ENCODE data around the gene OTOP3. TPM values are rescaled to one million over a fixed set of nuclear protein-coding genes. Genes with fewer than 3 reads are reported as not detected.
A peak's percentile ranks its signal among the peaks of the same experiment; 100 is the strongest.

OTOP3 gene, protein sequence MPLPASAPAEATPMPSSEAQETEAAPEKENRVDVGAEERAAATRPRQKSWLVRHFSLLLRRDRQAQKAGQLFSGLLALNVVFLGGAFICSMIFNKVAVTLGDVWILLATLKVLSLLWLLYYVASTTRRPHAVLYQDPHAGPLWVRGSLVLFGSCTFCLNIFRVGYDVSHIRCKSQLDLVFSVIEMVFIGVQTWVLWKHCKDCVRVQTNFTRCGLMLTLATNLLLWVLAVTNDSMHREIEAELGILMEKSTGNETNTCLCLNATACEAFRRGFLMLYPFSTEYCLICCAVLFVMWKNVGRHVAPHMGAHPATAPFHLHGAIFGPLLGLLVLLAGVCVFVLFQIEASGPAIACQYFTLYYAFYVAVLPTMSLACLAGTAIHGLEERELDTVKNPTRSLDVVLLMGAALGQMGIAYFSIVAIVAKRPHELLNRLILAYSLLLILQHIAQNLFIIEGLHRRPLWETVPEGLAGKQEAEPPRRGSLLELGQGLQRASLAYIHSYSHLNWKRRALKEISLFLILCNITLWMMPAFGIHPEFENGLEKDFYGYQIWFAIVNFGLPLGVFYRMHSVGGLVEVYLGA
- not detected for total RNA-seq

DNA sequence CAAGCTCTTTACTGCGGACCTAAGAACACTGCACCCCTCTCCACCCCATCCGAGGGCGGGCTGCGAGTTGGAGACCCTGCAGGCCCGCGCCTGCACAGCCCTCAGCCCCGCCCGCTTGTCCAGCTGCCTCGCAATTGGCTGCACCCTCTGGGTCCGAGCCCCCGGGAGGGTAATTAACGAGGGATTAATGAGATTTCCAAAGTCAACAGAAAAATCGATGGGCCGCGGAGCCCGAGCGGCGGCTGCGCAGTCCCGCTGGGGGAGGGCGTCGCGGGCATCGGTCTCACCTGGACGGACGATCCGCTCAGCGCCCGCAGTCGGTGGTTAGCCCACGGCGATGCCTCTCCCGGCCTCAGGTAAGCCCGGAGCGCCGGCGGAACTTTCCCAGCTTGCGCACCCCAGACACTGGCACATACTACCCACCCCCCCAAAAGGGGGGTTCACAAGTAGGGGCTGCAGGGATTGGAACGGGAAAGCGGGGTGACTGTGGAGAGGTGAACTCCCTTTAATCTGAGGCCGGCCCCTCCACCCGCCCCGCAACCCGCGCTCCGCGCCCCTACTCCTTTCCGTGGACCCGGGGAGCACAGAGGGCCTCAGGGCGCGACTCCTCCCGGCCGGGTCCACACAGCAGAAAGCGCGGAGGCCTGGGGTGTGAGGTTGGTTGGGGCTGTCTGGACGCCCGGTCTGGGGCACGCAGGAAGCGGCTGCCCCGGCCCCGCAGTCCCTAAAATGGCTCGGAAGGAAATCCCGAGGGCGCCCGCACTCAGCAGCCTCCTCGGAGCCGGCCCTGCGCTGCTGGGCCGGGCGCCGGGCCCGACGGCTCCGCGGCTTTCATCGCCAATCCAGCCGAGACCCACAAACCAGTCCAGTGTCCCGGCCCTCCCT, at the start of gene OTOP3:
TSS of gene OTOP3 (plus strand) at position 314 of the 885 bp plus-strand sequence. CDS start at position 338, 24 bp downstream.
- Mint-ChIP-seq H3K36me3 (no peaks in the 10 kb centered on the region), H3K4me3 (no peak within 1 kb of the TSS), H3K4me1 (ENCODE audit: low read depth in 2 of 2) (peaks cover 0 to 4% of the 10 kb centered on the region in 2 donors), H3K27ac (no peak within 1 kb of the TSS), H3K9me3 (no peaks in the 10 kb centered on the region), H3K27me3 (peaks cover 43 to 50% of the 10 kb centered on the region in 2 donors)
- DNase-seq (ENCODE audit: low spot score) (no peak), ATAC-seq (no peak)

DNA sequence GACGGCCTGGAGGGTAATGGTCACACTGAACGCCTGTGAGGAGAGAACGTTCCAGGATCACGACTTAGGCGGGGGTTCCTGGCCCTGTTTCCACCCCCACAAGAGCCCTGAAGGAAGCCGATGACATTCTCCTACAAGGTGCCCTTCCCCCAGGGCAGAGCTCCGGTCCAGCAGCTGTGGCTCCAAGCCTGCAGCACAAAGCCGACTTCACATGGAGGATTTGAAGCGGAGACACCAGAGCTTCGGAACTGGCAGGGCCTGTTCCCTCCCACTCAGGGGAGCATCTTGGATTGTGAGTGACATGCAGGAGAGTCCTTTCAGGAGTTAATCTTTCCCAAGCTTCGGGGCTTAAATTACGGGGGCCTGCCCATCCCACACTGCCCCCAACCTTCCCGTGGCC, 47.2 kb upstream of the OTOP3 start:
- Mint-ChIP-seq H3K27me3 (peaks cover 12 to 24% of the 10 kb centered on the region in 2 donors), H3K36me3 (no peaks in the 10 kb centered on the region)
- ATAC-seq = no peak

DNA sequence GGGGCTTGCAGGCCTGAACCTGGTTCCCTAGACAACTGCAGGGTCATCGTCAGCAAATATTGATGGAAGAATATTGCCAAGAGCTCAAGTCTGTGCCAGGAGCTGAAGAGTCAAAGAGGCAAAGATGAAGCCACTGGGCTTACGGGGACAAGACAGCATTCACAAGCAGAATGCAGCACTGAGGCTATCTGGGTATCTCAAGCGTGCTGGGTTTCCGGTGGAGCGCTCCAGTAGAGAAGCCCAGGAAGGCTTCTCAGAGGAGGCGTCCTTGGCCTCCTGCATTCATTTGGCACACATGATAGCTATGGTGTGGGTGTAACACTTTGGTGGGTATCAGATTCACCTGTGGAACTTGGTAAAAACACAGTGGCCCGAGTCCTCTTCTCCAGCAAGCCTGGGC, 45.1 kb upstream of the OTOP3 start:
- ATAC-seq (no peak), DNase-seq (ENCODE audit: low spot score) (no peak)
- peaks cover 0 to 3% of the 10 kb centered on the region in 2 donors for H3K4me1 Mint-ChIP-seq (ENCODE audit: low read depth in 2 of 2)
- no peak overlapping the region for H3K4me3 Mint-ChIP-seq
- no peaks in the 10 kb centered on the region for H3K36me3 Mint-ChIP-seq
- H3K9me3 Mint-ChIP-seq = no peaks in the 10 kb centered on the region
- H3K27ac Mint-ChIP-seq = no peak overlapping the region
- peaks cover 17 to 26% of the 10 kb centered on the region in 2 donors for H3K27me3 Mint-ChIP-seq

More for the DNA sequence above, 47.2 kb upstream of the OTOP3 start:
- Mint-ChIP-seq H3K4me3 (no peak overlapping the region), H3K27ac (no peak overlapping the region), H3K4me1 (ENCODE audit: low read depth in 2 of 2) (no peaks in the 10 kb centered on the region), H3K9me3 (no peaks in the 10 kb centered on the region)
- DNase-seq (ENCODE audit: low spot score) = no peak

DNA sequence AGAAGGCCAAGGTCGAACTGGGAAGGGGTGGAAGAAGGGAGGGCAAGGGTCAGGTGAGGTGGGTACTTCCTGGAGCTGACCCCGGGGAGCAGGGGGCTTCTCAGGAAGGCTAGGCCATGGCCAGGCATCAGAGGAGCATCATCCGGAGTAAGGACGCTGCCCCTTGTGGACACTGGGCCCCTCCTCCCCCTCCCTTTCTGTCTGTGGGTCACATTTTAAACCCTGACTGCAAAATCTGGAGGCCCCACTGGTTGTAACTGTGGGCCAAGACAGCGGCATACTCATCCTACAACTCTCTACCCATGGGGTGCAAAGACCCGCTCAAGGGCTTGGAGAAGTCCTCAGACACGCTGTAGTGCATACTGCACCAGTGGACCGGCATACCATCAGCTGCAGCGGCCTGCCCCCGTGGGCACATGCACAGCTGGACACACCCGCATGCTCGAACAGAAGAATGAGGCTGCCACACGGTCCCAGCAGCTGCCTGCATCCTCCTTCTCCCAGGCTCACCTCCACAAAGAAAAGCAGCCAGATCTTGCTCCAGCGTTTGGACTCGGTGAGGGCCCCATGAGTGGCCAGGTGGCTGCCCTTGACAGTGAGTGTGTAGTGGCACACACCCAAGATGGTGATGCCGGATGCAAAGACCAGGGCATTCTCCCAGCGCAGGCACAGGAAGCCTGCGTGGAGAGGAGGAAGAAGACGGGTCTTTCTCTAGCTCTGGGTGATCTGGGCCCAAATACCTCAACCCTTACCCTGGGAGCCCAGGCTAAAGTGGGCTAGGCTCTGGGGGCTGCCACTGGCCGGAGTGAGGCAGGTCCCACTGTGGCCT, 43.5 kb upstream of the OTOP3 start:
- peaks cover 0 to 3% of the 10 kb centered on the region in 2 donors for H3K4me1 Mint-ChIP-seq (ENCODE audit: low read depth in 2 of 2)
- no peaks in the 10 kb centered on the region for H3K36me3 Mint-ChIP-seq
- no peak for DNase-seq (ENCODE audit: low spot score)
- no peak overlapping the region for H3K4me3 Mint-ChIP-seq
- H3K27ac Mint-ChIP-seq = no peak overlapping the region
- no peaks in the 10 kb centered on the region for H3K9me3 Mint-ChIP-seq
- peak in 1 of 2 donors; percentile 37 for ATAC-seq
- peaks cover 22 to 24% of the 10 kb centered on the region in 2 donors for H3K27me3 Mint-ChIP-seq

DNA sequence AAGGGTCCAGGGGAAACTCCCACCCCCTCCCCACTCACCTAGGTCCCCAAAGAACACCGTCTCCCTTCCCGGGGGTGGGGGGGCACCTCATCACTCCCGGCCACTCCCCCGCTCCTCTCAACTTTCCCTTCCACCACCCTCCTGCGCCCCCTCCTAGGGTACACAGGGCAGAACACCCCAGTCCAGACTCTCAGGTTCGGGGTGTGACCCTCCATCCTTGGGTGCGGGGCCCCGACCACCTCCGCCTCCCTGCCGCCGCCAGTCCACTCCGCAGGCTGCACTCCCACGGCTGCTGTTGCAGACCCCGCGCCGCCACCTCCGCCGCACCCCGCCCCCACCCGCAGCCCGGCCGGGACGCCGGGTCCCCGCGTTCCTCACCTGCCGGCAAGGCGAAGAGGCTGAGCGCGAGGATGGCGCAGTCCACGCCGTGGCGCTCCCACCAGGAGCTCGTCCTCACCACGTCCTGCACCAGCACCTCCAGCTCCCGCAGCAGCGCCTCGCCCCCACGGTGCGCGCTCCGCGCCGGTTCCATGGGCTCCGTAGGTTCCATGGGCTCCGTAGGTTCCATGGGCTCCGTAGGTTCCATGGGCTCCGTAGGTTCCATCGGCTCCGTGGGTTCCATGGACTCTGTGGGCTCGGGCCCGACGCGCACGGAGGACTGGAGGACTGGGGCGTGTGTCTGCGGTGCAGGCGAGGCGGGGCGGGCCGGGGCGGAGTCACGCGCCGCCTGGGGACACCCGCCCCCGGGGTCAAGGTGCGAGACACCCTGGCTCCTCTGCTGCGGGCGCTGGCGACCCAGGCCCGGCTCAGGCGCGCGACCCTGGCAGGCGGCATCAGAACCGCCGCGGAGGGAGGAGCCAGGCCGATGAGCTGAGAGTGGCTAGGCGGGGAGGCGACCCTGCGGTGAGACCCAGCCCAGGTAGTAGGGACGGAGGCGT, 42.5 kb upstream of the OTOP3 start, which contains the start of gene FADS6:
TSS of gene FADS6 (minus strand) at position 660 of the 938 bp plus-strand sequence. CDS start at position 622, 38 bp downstream.
- no peaks in the 10 kb centered on the region for H3K9me3 Mint-ChIP-seq
- H3K27ac Mint-ChIP-seq = no peak within 1 kb of the TSS
- peaks cover 0 to 3% of the 10 kb centered on the region in 2 donors for H3K4me1 Mint-ChIP-seq (ENCODE audit: low read depth in 2 of 2)
- H3K4me3 Mint-ChIP-seq = no peak within 1 kb of the TSS
- DNase-seq (ENCODE audit: low spot score) = no peak
- H3K36me3 Mint-ChIP-seq = no peaks in the 10 kb centered on the region
- H3K27me3 Mint-ChIP-seq = peaks cover 22 to 24% of the 10 kb centered on the region in 2 donors
- ATAC-seq = no peak

DNA sequence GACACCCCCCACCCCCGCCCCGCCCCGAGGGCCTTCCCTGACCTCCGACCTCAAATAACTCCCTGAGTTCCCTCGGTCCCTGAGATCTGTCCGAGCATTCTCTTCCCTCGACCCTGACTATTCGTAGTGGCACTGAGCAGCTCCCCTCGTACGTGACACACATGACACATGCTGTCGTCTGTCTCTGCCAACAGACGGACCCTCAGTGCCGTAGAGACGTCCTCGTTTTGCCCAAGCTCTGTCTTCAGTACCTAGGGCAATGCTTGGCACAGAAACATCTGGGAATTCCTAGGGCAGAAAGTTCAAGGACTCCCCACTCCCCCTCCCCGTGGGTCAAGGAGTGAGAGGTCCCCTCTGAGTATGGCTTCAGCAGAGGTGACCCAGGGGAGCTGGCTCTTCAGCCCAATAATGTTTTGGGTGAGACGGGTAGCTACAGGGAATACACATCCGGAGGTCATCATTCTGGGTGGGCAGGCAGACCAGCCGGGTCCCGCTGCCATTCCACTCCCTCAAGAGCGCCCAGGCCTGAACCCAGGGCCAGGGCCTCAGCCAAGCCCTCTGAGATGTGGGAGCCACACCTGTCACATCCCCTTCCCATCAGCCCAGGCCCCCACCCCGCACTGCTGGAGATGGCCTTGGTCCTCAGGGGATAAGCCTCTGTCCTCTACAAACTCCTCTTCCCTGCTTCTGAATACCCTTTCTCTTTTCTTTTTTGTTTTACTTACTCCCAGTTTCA, 41.6 kb upstream of the OTOP3 start:
- DNase-seq (ENCODE audit: low spot score) (no peak), ATAC-seq (no peak)
- peaks cover 22 to 24% of the 10 kb centered on the region in 2 donors for H3K27me3 Mint-ChIP-seq
- no peaks in the 10 kb centered on the region for H3K9me3 Mint-ChIP-seq
- no peak overlapping the region for H3K4me3 Mint-ChIP-seq
- peaks cover 0 to 3% of the 10 kb centered on the region in 2 donors for H3K4me1 Mint-ChIP-seq (ENCODE audit: low read depth in 2 of 2)
- no peaks in the 10 kb centered on the region for H3K36me3 Mint-ChIP-seq
- H3K27ac Mint-ChIP-seq = no peak overlapping the region

DNA sequence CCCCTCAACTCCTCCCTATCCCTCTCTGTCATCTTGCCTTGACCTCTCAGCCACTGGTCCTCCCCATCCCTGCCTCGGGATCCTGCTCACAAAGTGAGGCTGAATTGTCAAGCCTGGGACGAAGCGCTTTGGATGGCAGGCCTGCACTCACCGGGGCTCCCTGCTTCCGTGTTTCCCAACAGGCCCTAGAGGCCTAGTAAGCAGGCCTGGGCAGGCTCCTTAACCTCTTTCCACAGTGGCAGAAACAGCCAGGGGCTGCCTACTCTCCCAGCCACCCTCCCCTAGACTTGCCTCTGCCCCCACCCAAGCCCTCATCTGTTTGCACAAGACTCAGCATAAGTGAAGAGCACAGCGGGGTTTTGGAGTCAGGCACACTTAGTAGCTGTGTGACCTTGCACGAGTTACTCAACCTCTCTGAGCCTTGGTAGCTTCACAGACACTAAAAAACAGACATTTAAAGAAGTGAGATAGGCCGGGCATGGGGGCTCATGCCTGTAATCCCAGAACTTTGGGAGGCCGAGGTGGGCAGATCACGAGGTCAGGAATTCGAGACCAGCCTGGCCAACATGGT, 37.2 kb upstream of the OTOP3 start:
- H3K27ac Mint-ChIP-seq = no peak overlapping the region
- no peaks in the 10 kb centered on the region for H3K36me3 Mint-ChIP-seq
- H3K27me3 Mint-ChIP-seq = peaks cover 19 to 24% of the 10 kb centered on the region in 2 donors
- peaks cover 0 to 3% of the 10 kb centered on the region in 2 donors for H3K4me1 Mint-ChIP-seq (ENCODE audit: low read depth in 2 of 2)
- no peak overlapping the region for H3K4me3 Mint-ChIP-seq
- peak in 1 of 2 donors; percentile 8 for ATAC-seq
- no peaks in the 10 kb centered on the region for H3K9me3 Mint-ChIP-seq
- no peak for DNase-seq (ENCODE audit: low spot score)

DNA sequence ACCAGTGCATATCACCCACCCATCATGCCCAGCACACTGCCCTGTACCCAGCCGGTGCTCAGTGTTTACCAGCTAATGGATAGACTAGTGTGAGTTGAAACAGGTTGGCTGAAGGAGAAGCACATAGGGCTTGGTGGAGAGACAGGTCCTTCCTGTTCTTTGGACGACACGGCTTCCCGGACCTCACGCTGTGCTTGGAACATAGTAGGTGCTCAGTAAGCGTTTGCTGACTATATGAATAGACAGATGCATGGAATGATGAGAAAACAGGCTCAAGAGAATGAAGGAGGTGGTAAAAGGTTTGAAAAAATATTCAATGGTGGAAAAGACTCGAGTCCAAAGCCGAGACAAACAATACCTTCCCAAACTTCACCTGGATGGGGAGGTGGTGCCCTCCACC, 35.5 kb upstream of the OTOP3 start:
- ATAC-seq (no peak), DNase-seq (ENCODE audit: low spot score) (no peak)
- Mint-ChIP-seq H3K9me3 (no peaks in the 10 kb centered on the region), H3K4me3 (no peak overlapping the region), H3K36me3 (no peaks in the 10 kb centered on the region), H3K4me1 (ENCODE audit: low read depth in 2 of 2) (no peaks in the 10 kb centered on the region), H3K27ac (no peak overlapping the region), H3K27me3 (peaks cover 9 to 13% of the 10 kb centered on the region in 2 donors)

DNA sequence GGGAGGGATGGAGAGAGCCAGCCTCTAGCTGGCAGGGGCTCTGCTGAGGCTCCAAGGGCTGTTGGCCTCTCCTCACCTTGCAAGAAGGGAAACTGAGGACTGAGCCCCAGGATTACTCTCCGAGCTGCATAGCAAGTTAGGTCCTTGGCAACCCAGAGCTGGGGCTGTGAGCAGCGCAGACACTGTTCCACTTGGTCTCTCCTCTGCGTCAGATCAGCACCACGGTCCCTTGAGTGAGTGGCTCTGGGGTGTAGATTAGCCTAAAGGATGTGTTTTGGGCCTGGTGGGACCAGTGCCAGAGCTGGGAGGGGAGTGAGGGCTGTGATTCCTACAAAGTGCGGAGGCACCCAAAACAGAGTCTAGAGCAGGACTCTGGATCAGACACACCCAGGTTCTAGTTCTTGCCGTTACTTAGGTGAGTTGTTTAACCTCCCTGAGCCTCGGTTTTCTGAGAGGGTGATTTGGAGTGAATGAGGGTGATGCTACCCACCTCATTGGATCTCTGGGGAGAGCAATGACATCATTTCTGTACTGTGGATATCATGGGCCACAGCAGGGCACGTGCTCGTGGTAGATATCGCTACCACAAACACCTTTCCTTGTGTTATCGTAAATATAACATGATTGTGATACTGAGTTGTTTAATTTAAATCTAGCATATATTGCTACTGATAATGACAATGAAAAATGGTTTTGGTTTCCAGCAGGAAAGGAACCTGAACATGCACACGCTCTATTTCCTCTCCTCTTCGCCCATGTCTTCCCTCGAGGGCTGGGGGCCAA, 34.2 kb upstream of the OTOP3 start:
- Mint-ChIP-seq H3K9me3 (no peaks in the 10 kb centered on the region), H3K4me3 (no peak overlapping the region), H3K27ac (no peak overlapping the region), H3K27me3 (peaks cover 3 to 9% of the 10 kb centered on the region in 2 donors), H3K36me3 (no peaks in the 10 kb centered on the region), H3K4me1 (ENCODE audit: low read depth in 2 of 2) (peaks cover 0 to 2% of the 10 kb centered on the region in 2 donors)
- peak in 1 of 2 donors; percentile 31 for ATAC-seq
- DNase-seq (ENCODE audit: low spot score) = no peak

DNA sequence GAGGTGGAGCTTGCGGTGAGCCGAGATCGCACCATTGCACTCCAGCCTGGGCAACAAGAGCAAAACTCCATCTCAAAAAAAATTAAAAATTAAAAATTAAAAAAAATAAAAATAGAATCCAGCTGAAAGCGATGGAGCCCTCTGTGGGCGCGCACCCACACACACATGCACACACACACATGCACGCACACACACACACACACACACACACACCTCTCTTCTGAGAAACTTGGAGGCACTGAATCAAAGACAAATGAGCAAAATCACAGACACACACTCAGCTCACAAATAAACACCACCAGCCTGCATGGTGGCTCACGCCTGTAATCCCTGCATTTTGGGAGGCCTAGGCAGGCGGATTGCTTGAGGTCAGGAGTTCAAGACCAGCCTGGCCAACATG, 32.7 kb upstream of the OTOP3 start:
- Mint-ChIP-seq H3K4me1 (ENCODE audit: low read depth in 2 of 2) (peaks cover 0 to 2% of the 10 kb centered on the region in 2 donors), H3K4me3 (no peak overlapping the region), H3K27ac (no peak overlapping the region), H3K9me3 (no peaks in the 10 kb centered on the region), H3K36me3 (no peaks in the 10 kb centered on the region), H3K27me3 (peaks cover 0 to 7% of the 10 kb centered on the region in 2 donors)
- ATAC-seq (no peak), DNase-seq (ENCODE audit: low spot score) (no peak)

DNA sequence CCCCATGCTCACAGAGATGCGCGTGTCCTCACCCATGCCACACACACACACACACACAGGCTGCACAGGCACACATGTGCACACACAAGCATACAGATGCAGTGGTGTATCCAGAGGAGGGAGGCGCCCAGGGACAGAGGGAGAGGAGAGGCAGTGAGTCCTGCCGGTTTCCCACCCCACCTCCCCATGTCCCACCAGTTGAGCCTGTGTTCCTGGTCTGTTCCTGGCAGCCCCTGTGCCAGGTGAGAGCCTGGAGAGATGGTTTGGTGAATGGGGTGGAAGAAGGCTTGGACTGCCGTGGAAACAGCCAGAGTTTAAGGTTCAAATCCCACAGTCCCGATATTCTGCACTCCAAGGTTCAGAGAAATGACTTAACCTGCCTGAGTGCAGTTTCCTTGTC, 32.0 kb upstream of the OTOP3 start:
- peaks cover 0 to 2% of the 10 kb centered on the region in 2 donors for H3K4me1 Mint-ChIP-seq (ENCODE audit: low read depth in 2 of 2)
- no peaks in the 10 kb centered on the region for H3K9me3 Mint-ChIP-seq
- H3K27me3 Mint-ChIP-seq = peaks cover 0 to 7% of the 10 kb centered on the region in 2 donors

More for the DNA sequence above, 32.0 kb upstream of the OTOP3 start:
- ATAC-seq (no peak), DNase-seq (ENCODE audit: low spot score) (no peak)
- Mint-ChIP-seq H3K27ac (no peak overlapping the region), H3K4me3 (no peak overlapping the region), H3K36me3 (no peaks in the 10 kb centered on the region)
